HepG2 (cell line): ENCODE results near the gene GDF15. TPM values are rescaled to one million over a fixed set of nuclear protein-coding genes. Genes with fewer than 3 reads are reported as not detected.

Experiments
- ARNT2 ChIP-seq: sonication (generic); formaldehyde crosslinking; IDR thresholded peaks from 2 replicates; pipeline ENCODE4 v1.8.0; 2022; ENCODE audit warnings: mild to moderate bottlenecking, low read depth, missing genetic modification reagents, moderate library complexity
- DR1 ChIP-seq: sonication (generic); formaldehyde crosslinking; IDR thresholded peaks from 2 replicates; pipeline ENCODE4 v1.8.0; 2021; ENCODE audit warnings: mild to moderate bottlenecking, missing genetic modification reagents, inconsistent platforms
- DRAP1 ChIP-seq: IDR thresholded peaks from 2 replicates; pipeline ENCODE4 v1.6.1; 2016; ENCODE audit warnings: missing genetic modification reagents, missing compliant biosample characterization
- FOXO1 ChIP-seq: sonication (generic); formaldehyde crosslinking; IDR thresholded peaks from 2 replicates; pipeline ENCODE4 v1.4.0; 2020; ENCODE audit warnings: missing genetic modification reagents
- HOXA7 ChIP-seq: sonication (generic); formaldehyde crosslinking; IDR thresholded peaks from 2 replicates; pipeline ENCODE4 v1.8.1; 2022; ENCODE audit warnings: mild to moderate bottlenecking, missing genetic modification reagents, moderate library complexity
- POLR2AphosphoS2 ChIP-seq: IDR thresholded peaks from 2 replicates; pipeline ENCODE4 v1.6.1; 2011; ENCODE audit warnings: low read depth, low read length, improper control_type of control experiment
- RERE ChIP-seq: IDR thresholded peaks from 2 replicates; pipeline ENCODE4 v1.6.1; 2016; ENCODE audit warnings: low read depth, missing genetic modification reagents, missing compliant biosample characterization
- RXRA ChIP-seq: sonication (generic); formaldehyde crosslinking; IDR thresholded peaks from 2 replicates; pipeline ENCODE4 v1.5.1; 2020; ENCODE audit warnings: missing genetic modification reagents
- SMC3 ChIP-seq: IDR thresholded peaks from 2 replicates; pipeline ENCODE4 v1.6.1; 2011; ENCODE audit warnings: low read length, improper control_type of control experiment
- SP140L ChIP-seq: sonication (generic); formaldehyde crosslinking; IDR thresholded peaks from 2 replicates; pipeline ENCODE4 v1.4.0; 2020; ENCODE audit warnings: missing genetic modification reagents, borderline replicate concordance
- SRSF9 ChIP-seq: fragments of 200-400 bp; formaldehyde crosslinking; IDR thresholded peaks from 2 replicates; pipeline ENCODE4 v1.6.1; 2018; ENCODE audit warnings: borderline replicate concordance, mild to moderate bottlenecking, low read depth, low read length; ENCODE audit not compliant: insufficient read depth, poor library complexity, severe bottlenecking
- THAP8 ChIP-seq: sonication (generic); formaldehyde crosslinking; IDR thresholded peaks from 2 replicates; pipeline ENCODE4 v1.5.1; 2020; ENCODE audit warnings: missing genetic modification reagents, mild to moderate bottlenecking, borderline replicate concordance
- TOPORS ChIP-seq: sonication (generic); formaldehyde crosslinking; IDR thresholded peaks from 2 replicates; pipeline ENCODE4 v1.8.0; 2023; ENCODE audit warnings: mild to moderate bottlenecking, missing genetic modification reagents
- YY1 ChIP-seq: IDR thresholded peaks from 2 replicates; pipeline ENCODE4 v1.6.1; 2011; ENCODE audit warnings: low read length, low read depth, moderate library complexity, mild to moderate bottlenecking; ENCODE audit not compliant: insufficient read depth, insufficient replicate concordance
- ZNF101 ChIP-seq: sonication (generic); formaldehyde crosslinking; IDR thresholded peaks from 2 replicates; pipeline ENCODE4 v1.4.0; 2020; ENCODE audit warnings: mild to moderate bottlenecking, low read depth, missing genetic modification reagents, borderline replicate concordance
- ZNF562 ChIP-seq: sonication (generic); formaldehyde crosslinking; IDR thresholded peaks from 2 replicates; pipeline ENCODE4 v1.8.0; 2022; ENCODE audit warnings: missing genetic modification reagents, borderline replicate concordance
- ZNF737 ChIP-seq: sonication (generic); formaldehyde crosslinking; IDR thresholded peaks from 2 replicates; pipeline ENCODE4 v1.5.0; 2020; ENCODE audit warnings: missing genetic modification reagents, mild to moderate bottlenecking, borderline replicate concordance
- ZSCAN5A ChIP-seq: sonication (generic); formaldehyde crosslinking; IDR thresholded peaks from 2 replicates; pipeline ENCODE4 v1.8.0; 2022; ENCODE audit warnings: mild to moderate bottlenecking, missing genetic modification reagents, borderline replicate concordance
- polyA plus RNA-seq, 8 experiments: library from polyadenylated mRNA; depleted of rRNA in 3 of 8; stranded (reverse) in 7 of 8; unstranded in 1 of 8; fragments of >200 nt; fragmentation: Illumina TruSeq in 4 of 8; extraction: Trizol in 4 of 8; gene quantifications; 2 replicates each; pipeline versions ENCODE4 v1.2.1 to v1.2.3, GENCODE V29; 2011 to 2016; ENCODE audit warnings: low read depth in 4 of 8, missing spikeins in 1 of 8, mixed read lengths in 1 of 8; ENCODE audit not compliant: insufficient read depth in 1 of 8
- total RNA-seq, 5 experiments: library from RNA; depleted of rRNA; stranded (reverse); fragments of >200 nt; fragmentation: Illumina TruSeq; extraction: Trizol; gene quantifications; 2 replicates each; pipeline ENCODE4 v1.2.3, GENCODE V29; 2016; ENCODE audit warnings: low read depth in 1 of 5

The GDF15 gene
- total and polyA plus RNA-seq, 2 of the 13 experiments (the other 11 are each of a cell fraction or from before 2014, with no cell fraction given) = 146 to 422 TPM

GRCh38 chr19:18390065-18390907 is 4.3 kb downstream of the GDF15 start (continued):
- TF ChIP-seq ZSCAN5A (no peak), ZNF737 (CRISPR knock-in tag) (no peak), DR1 (no peak), HOXA7 (CRISPR knock-in tag) (no peak), FOXO1 (CRISPR knock-in tag) (no peak), RXRA (CRISPR knock-in tag) (no peak), TOPORS (CRISPR knock-in tag) (no peak), DRAP1 (CRISPR knock-in tag) (no peak), YY1 (no peak), SMC3 (no peak), POLR2AphosphoS2 (no peak), ZNF101 (CRISPR knock-in tag) (no peak), ARNT2 (CRISPR knock-in tag) (0 out of 2 replicates have a peak, but pooled peaks have one; percentile 31), THAP8 (CRISPR knock-in tag) (no peak), RERE (CRISPR knock-in tag) (no peak), SRSF9 (no peak), ZNF562 (CRISPR knock-in tag) (0 out of 2 replicates have a peak, but pooled peaks have one; percentile 45), SP140L (CRISPR knock-in tag) (no peak)
